CD14-positive monocyte (primary cell): ENCODE data around the gene STAM2. TPM values are rescaled to one million over a fixed set of nuclear protein-coding genes. Genes with fewer than 3 reads are reported as not detected.

Experiments used
- DNase-seq, 3 donors: peaks; one replicate each; pipeline ENCODE4 v3.0.0-alpha.2; 2011 to 2022
- H2AFZ ChIP-seq: 2 replicates; pipeline ENCODE4 v1.6.0; 2012; ENCODE audit warnings: mild to moderate bottlenecking, low read depth, low read length, inconsistent platforms; ENCODE audit not compliant: insufficient read depth, poor library complexity, severe bottlenecking
- H3K27ac ChIP-seq, 2 donors: 1 replicate in 1 of 2; 2 replicates in 1 of 2; pipeline ENCODE4 v1.5.1; 2012 to 2013; ENCODE audit warnings: low read length in 2 of 2, control low read depth in 1 of 2, inconsistent platforms in 1 of 2, low read depth in 1 of 2, mild to moderate bottlenecking in 1 of 2
- H3K27me3 ChIP-seq, 2 donors: one replicate each; pipeline versions ENCODE4 v1.6.0 to v1.6.1; 2011 to 2013; ENCODE audit warnings: low read length in 2 of 2; ENCODE audit not compliant: control insufficient read depth in 2 of 2, insufficient read depth in 2 of 2
- H3K36me3 ChIP-seq, 2 donors: replicated peaks in 1 of 2; 1 replicate in 1 of 2; 2 replicates in 1 of 2; pipeline versions ENCODE4 v1.5.1 to v1.6.1; 2012 to 2013; ENCODE audit warnings: low read length in 2 of 2, control low read depth in 1 of 2, inconsistent platforms in 1 of 2, mild to moderate bottlenecking in 1 of 2; ENCODE audit not compliant: insufficient read depth in 2 of 2, control insufficient read depth in 1 of 2
- H3K4me1 ChIP-seq, 2 donors: 1 replicate in 1 of 2; 2 replicates in 1 of 2; pipeline versions ENCODE4 v1.5.1 to v1.6.1; 2012 to 2013; ENCODE audit warnings: low read length in 2 of 2, control low read depth in 1 of 2, inconsistent platforms in 1 of 2, mild to moderate bottlenecking in 1 of 2, moderate library complexity in 1 of 2; ENCODE audit not compliant: insufficient read depth in 2 of 2, control insufficient read depth in 1 of 2
- H3K4me2 ChIP-seq: replicated peaks from 2 replicates; pipeline ENCODE3; 2012; ENCODE audit warnings: low read length, moderate library complexity, mild to moderate bottlenecking; ENCODE audit not compliant: poor library complexity, severe bottlenecking; ENCODE audit errors: extremely low read depth
- H3K4me3 ChIP-seq, 3 experiments: fragments of 200-600 bp in 1 of 3; sonication (generic) in 1 of 3; replicated peaks in 1 of 3; 1 replicate in 2 of 3; 2 replicates in 1 of 3; pipeline ENCODE4 v1.5.1; 2011 to 2013; ENCODE audit warnings: low read length in 3 of 3, mild to moderate bottlenecking in 3 of 3, control low read depth in 2 of 3, low read depth in 2 of 3, inconsistent platforms in 1 of 3, moderate library complexity in 1 of 3
- H3K79me2 ChIP-seq: 2 replicates; pipeline ENCODE4 v1.6.0; 2012; ENCODE audit warnings: mild to moderate bottlenecking, control low read depth, inconsistent platforms, low read length, moderate library complexity; ENCODE audit not compliant: insufficient read depth
- H3K9ac ChIP-seq: 2 replicates; pipeline ENCODE4 v1.6.0; 2017; ENCODE audit warnings: low read length, mild to moderate bottlenecking; ENCODE audit not compliant: insufficient read depth, poor library complexity, severe bottlenecking
- H3K9me3 ChIP-seq, 2 donors: replicated peaks in 1 of 2; 1 replicate in 1 of 2; 2 replicates in 1 of 2; pipeline versions ENCODE4 v1.5.1 to v1.6.1; 2012 to 2013; ENCODE audit warnings: low read length in 2 of 2, control low read depth in 1 of 2; ENCODE audit not compliant: control insufficient read depth in 1 of 2, insufficient read depth in 1 of 2
- H4K20me1 ChIP-seq: 2 replicates; pipeline ENCODE4 v1.6.0; 2012; ENCODE audit warnings: mild to moderate bottlenecking, low read length, control low read depth, moderate library complexity; ENCODE audit not compliant: insufficient read depth
- H3K27ac Mint-ChIP-seq, 7 donors: one replicate each; pipeline ENCODE4 v1.8.0; 2020; ENCODE audit warnings: mild to moderate bottlenecking in 7 of 7, mixed read lengths in 7 of 7, moderate library complexity in 6 of 7, inconsistent platforms in 2 of 7
- H3K27me3 Mint-ChIP-seq, 3 donors: one replicate each; pipeline ENCODE4 v1.8.0; 2021 to 2022; ENCODE audit warnings: low read depth in 3 of 3, mild to moderate bottlenecking in 3 of 3, mixed read lengths in 3 of 3, moderate library complexity in 3 of 3, inconsistent platforms in 1 of 3
- H3K36me3 Mint-ChIP-seq, 2 donors: one replicate each; pipeline ENCODE4 v1.8.0; 2020; ENCODE audit warnings: mixed read lengths in 2 of 2, inconsistent platforms in 1 of 2, mild to moderate bottlenecking in 1 of 2
- H3K4me1 Mint-ChIP-seq: one replicate; pipeline ENCODE4 v1.8.0; 2020; ENCODE audit warnings: mild to moderate bottlenecking, mixed read lengths
- H3K4me3 Mint-ChIP-seq, 2 donors: one replicate each; pipeline ENCODE4 v1.8.0; 2020; ENCODE audit warnings: mild to moderate bottlenecking in 2 of 2, mixed read lengths in 2 of 2, moderate library complexity in 1 of 2
- H3K9me3 Mint-ChIP-seq, 7 donors: one replicate each; pipeline ENCODE4 v1.8.0; 2020 to 2022; ENCODE audit warnings: mixed read lengths in 7 of 7, mild to moderate bottlenecking in 6 of 7, moderate library complexity in 6 of 7, inconsistent platforms in 2 of 7
- WGBS: methylation state at CpG from one replicate; pipeline ENCODE4 v1.1.5; 2013; ENCODE audit warnings: missing lambda C conversion rate; ENCODE audit not compliant: insufficient coverage; 5-methylcytosine and 5-hydroxymethylcytosine counted together
- intact Hi-C, 2 donors: fragments of 100-400 bp; cut with micrococcal nuclease; formaldehyde crosslinking; loops; one replicate each; pipeline versions ENCODE4 v1.15.0 to v1.15.1; 2023
- polyA plus RNA-seq, 3 donors: library from polyadenylated mRNA; depleted of rRNA in 1 of 3; unstranded in 2 of 3; stranded (reverse) in 1 of 3; fragments of 300-500 nt in 2 of 3; fragments of >200 nt in 1 of 3; fragmentation: Illumina TruSeq in 2 of 3; gene quantifications; 1 replicate in 2 of 3; 2 replicates in 1 of 3; pipeline ENCODE4 v1.2.3, GENCODE V29; 2012 to 2021
- TF ChIP-seq, protein P1 (sequence below): fragments of 200-600 bp; IDR thresholded peaks from one replicate; pipeline ENCODE4 v1.8.0; 2022; ENCODE audit warnings: antibody characterized with exemption, mild to moderate bottlenecking

The STAM2 gene
- polyA plus RNA-seq, 3 donors = 6.9 to 12.6 (median 8.2) TPM

DNA sequence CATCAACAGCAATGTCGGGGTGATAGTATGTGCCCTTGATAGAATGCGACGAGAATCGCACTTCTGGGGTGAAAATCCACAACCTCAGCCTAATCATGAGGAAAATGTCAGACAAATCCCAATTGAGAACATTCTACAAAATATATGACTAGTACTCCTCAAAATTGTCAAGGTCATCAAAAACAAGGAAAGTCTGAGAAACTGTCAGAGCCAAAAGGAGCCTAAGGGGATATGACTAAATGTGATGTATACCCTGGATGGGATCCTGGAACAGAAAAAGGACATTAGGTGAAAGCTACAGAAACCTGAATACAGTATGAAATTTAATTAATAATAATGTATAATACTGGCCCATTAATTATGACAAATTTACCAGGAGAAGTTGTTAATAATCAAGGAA lies 69.1 kb downstream of the STAM2 start:
- Histone ChIP-seq H3K36me3 (no peaks in the 10 kb centered on the region), H3K4me3 (no peak overlapping the region), H3K4me1 (no peaks in the 10 kb centered on the region), H3K9me3 (no peaks in the 10 kb centered on the region), H3K27me3 (no peaks in the 10 kb centered on the region), H3K27ac (no peak overlapping the region), H4K20me1 (no peaks in the 10 kb centered on the region), H3K4me2 (no peak overlapping the region), H3K9ac (no peak overlapping the region), H2AFZ (no peak overlapping the region), H3K79me2 (no peaks in the 10 kb centered on the region)
- H3K4me3 Mint-ChIP-seq = no peak overlapping the region
- no CpG with 5 or more reads among the region's 4 CpGs for WGBS
- H3K36me3 Mint-ChIP-seq = no peaks in the 10 kb centered on the region
- no peak for DNase-seq
- H3K27me3 Mint-ChIP-seq = peaks cover 5 to 10% (median 8%) of the 10 kb centered on the region in 3 donors
- peaks cover 0 to 5% (median 0%) of the 10 kb centered on the region in 7 donors for H3K9me3 Mint-ChIP-seq
- TF ChIP-seq, protein P1, sequence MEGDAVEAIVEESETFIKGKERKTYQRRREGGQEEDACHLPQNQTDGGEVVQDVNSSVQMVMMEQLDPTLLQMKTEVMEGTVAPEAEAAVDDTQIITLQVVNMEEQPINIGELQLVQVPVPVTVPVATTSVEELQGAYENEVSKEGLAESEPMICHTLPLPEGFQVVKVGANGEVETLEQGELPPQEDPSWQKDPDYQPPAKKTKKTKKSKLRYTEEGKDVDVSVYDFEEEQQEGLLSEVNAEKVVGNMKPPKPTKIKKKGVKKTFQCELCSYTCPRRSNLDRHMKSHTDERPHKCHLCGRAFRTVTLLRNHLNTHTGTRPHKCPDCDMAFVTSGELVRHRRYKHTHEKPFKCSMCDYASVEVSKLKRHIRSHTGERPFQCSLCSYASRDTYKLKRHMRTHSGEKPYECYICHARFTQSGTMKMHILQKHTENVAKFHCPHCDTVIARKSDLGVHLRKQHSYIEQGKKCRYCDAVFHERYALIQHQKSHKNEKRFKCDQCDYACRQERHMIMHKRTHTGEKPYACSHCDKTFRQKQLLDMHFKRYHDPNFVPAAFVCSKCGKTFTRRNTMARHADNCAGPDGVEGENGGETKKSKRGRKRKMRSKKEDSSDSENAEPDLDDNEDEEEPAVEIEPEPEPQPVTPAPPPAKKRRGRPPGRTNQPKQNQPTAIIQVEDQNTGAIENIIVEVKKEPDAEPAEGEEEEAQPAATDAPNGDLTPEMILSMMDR = no peak
- no peak overlapping the region for H3K27ac Mint-ChIP-seq
- H3K4me1 Mint-ChIP-seq = no peaks in the 10 kb centered on the region
- intact Hi-C loops = no loop called here

DNA sequence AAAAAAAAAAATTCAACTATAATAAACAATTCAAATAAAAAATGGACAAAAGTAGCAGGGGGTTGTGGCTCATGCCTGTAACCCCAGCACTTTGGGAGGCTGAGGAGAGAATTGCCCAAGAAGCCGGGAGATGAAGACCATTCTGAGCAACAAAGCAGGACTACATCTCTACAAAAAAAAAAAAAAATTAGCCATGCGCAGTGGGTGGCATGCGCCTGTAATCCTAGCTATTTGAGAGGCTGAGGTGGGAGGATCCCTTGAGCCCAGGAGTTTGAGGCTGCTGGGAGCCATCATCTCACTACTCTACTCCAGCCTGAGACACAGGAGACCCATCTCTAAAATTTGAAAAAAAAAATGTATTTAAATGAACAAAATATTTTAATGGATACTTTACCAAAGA lies 72.3 kb downstream of the STAM2 start:
- H3K79me2 ChIP-seq = no peaks in the 10 kb centered on the region
- no peaks in the 10 kb centered on the region for H4K20me1 ChIP-seq
- peaks cover 15 to 24% of the 10 kb centered on the region in 2 donors for H3K27me3 ChIP-seq
- TF ChIP-seq, protein P1 = no peak
- H3K27ac ChIP-seq = no peak overlapping the region
- no CpG with 5 or more reads among the region's 3 CpGs for whole genome bisulfite sequencing
- peaks cover 8% of the 10 kb centered on the region for H3K4me1 Mint-ChIP-seq
- H3K9me3 Mint-ChIP-seq = peaks cover 0 to 12% (median 3%) of the 10 kb centered on the region in 7 donors
- no peak overlapping the region for H3K9ac ChIP-seq
- no peak for DNase-seq
- H3K4me3 Mint-ChIP-seq = no peak overlapping the region
- peaks cover 17 to 30% (median 23%) of the 10 kb centered on the region in 3 donors for H3K27me3 Mint-ChIP-seq
- no peak overlapping the region for H3K27ac Mint-ChIP-seq
- H3K4me1 ChIP-seq = peaks cover 7 to 13% of the 10 kb centered on the region in 2 donors
- intact Hi-C loops = no loop called here
- no peak overlapping the region for H2AFZ ChIP-seq
- H3K36me3 Mint-ChIP-seq = peaks cover 5 to 8% of the 10 kb centered on the region in 2 donors
- no peak overlapping the region for H3K4me3 ChIP-seq
- no peaks in the 10 kb centered on the region for H3K9me3 ChIP-seq
- no peaks in the 10 kb centered on the region for H3K36me3 ChIP-seq
- H3K4me2 ChIP-seq = no peak overlapping the region
